DMS53 treated with DMSO at 0.1 percent for 48 hours (cell line): ENCODE data around the gene TTC22.

Experiments used
- DNase-seq: peaks from one replicate; lab custom pipeline; 2025; ENCODE audit not compliant: unreplicated experiment; lab: John Stamatoyannopoulos, UW

The TTC22 gene

DNA sequence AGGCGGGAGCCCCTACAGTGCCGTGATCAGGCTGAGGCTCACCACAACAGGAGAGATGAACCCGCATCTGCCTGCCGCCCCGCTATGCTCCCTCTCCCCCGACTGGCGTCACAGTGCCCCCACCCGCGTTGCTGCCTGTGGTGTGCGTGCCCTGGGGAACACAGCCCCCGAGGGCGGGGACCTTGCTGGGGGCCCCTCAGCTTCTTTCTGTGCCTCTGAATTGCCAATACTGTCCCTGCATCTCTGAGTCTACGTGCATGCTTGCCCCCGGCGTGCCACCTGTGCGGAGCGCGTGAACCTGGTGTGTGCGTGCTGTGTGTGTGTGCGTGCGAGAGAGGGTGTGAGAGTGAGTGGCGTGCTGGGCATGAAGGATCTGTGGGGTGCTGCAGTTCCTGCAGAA is 47.1 kb downstream of the TTC22 start:
- no peak for DNase-seq

DNA sequence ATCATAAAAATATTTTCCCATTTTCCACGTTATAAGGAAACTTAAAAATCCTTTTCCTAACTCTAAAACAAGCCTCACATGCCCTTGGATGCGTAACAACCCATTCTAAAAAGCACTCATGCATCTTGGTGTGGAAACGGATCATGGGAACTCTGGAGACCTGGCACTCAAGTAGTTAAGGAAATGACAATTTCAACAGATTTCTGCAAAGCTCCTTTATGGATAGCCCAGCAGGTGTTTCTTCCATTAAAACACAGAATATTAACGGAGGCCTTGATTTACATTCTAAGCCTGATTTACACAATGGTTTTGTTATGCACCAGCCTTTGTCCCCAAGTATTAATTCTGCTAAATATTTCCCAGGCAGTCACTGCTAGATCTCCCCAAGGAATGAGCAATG is 49.7 kb downstream of the TTC22 start:
- no peak for DNase-seq

DNA sequence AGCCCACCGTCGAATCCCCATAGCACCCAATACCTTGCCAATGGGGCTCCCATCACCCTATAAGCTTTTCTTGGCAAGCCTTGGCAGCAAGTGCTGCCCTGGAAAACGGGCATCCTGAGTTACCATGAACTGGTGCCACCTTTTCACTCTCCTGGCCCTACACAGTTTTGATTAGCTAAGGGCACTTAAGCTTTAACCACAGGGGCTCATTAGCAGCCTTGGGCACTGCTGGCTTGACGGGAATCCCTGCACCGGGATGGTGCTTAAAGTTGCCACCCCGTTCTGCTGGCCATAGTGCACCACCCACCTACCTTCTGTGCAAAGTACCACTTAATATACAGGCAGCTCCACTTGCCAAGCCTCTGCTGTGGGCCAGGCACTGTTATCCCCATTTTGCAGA is 50.5 kb downstream of the TTC22 start:
- DNase-seq = no peak

DNA sequence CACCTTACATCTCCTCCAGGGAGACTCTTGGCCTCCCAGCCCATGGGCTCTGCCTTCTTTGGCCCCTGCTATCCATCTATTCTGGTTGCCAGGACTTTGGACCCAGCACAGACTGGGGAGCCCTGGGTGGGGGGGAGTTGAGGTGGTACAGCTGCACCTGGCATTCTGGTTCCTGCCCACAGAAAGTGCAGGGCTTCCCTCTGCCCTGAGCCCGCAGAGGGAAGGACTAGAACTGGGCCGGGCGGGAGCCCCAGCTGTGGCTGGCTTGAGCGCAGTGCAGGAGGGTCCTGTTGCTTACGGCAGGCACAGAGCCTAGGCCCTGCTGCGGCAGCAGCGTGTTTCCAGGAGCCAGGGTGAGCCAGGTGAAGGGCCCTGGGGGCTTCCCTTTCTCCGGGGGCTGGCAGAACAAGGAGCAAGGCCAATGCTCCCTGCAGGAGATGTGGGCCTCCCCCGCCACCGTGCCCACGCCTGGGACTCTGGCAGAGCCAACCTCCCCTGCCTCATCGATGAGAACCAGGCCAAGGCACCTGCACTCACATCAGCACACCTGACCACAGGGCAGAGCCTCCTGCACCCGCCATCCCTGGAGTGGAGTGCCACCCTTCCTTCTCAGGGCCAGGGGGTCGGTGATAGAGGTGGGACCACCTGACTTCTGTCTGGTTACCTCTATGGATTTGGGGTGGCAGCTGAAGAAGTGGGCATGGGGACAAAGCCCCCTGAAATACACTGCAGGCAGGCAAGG is 52.9 kb downstream of the TTC22 start:
- no peak for DNase-seq

DNA sequence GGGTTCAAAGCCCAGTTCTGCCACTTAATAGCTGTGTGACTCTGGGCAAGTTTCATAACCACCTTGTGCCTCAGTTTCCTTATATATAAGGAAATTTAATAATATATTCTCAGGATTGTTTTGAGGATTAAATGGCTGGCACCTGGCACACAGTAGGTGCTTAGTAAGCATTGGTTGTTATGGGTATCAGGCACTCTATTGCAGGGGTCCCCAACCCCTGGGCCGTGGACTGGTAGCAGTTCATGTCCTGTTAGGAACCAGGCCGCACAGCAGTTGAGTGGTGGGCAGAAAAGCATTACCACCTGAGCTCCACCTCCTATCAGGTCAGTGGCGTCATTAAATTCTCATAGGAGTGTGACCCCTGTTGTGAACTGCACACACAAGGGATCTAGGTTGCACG is 55.3 kb downstream of the TTC22 start:
- no peak for DNase-seq

DNA sequence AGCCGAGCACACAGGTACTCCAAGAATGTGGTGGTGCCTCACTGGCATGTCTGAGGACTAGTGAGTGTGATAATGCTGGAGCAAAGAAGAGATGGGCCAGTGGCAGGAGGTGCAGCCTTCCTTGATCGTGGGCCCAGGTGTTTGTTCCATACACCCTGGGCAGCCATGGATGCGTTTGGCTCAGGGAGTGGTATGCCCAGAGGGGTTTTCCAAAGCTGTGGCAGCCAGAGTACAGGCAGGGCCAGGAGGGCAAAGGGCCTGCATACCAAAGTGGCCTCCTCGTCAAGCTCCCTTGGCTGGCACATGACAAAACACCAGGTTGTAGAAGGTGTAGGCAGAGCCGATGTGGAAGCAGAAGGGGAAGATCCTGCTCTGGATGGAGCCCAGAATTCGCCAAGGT is 55.8 kb downstream of the TTC22 start:
- DNase-seq = no peak

DNA sequence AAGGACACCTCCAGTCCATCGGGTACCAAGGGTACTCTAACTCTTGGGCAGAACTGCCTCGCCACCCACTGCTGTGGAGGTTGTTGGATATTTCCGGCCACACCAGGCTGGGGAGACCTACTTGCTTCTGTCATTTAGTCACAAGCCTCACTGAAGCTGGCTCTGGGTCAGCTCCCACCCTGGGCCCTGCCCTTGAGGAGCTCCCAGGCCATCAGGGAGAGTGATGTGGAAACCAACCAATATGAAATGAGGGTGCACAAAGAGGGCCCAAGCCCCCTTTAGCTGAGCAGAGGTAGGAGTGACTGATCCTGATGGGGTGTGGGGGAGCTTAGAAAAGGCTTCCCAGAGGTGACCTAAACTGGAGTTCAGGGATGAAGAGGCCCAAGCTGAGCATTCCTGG is 56.4 kb downstream of the TTC22 start:
- no peak for DNase-seq

- no peak for DNase-seq
Observed at GRCh38 chr1:54743416-54744226, 57.5 kb downstream of the TTC22 start.

DNA sequence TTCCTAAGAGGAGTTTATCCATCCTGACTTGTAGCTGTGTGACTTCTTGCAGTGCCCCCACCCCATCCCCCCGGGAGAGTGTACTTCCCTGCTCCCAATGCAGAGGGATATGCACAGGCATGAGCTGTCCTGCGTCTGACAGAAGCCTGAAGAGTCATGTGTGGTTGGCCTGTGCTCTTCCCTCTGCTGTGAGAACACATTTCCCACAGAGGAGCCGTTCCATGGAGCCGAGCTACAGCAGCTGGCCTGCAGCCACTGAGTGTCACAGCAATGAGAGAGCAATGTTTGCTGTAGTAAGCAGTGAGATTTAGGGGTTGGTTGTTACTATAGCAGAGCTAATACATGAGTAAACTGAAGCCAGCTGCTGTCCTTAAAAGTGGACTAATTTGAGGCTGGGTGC is 58.8 kb downstream of the TTC22 start:
- DNase-seq = no peak

DNA sequence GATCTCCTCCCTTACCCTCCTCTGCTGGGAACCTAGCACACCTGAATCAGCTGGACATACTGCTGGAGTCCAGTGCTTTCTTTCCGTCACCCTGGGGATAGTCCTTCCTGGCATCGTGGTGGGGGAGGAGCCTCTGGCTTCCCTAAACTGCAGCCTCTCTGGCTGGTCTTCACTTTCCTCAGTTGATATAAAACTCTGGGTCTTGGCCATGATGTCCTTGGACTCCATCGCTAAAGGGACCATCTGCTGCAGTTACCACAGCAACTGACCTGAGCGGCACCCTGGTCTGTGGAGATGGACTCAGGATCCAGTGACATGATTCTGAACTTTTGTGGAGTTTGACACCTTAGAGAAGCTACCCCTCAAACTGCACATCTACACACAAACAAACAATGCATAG is 59.6 kb downstream of the TTC22 start:
- no peak for DNase-seq

DNA sequence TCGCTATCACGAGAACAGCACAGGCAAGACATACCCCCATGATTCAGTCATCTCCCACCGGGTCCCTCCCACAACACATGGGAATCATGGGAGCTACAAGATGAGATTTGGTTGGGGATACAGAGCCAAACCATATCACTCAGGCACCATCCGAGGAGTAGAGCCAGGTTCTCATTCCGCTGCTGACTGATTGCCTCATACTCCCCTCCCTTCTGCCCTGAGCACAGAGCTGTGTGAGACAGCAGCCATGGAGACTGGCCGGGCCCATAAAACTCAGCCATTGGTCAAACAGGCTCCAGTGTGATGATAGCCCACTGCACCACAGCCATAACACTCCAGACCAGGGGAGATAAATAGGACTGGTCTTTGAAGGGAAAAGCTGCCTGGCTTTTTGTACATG is 62.9 kb downstream of the TTC22 start:
- DNase-seq = no peak

DNA sequence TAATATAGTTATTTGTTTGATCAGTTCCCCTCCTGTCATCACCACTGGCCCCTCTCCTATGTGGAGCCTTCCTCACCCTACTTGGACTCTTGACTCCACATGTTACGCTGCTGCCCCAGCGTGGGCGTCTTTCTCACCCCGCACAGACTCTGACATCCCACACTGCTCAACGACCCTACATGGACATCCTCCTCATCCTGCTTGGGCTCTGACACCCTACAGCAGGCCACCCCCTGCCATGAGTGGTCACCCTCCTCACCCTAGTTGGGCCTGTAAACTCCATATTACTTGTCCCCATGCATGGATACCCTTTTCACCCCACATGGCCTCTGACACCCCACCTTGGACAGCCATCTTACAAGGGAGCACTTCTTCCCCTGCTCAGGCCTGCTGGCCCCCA is 64.4 kb downstream of the TTC22 start:
- DNase-seq = no peak
